WTC11 (cell line): ENCODE results near the gene UBASH3B. TPM values are rescaled to one million over a fixed set of nuclear protein-coding genes. Genes with fewer than 3 reads are reported as not detected.

Experiments used
- ATAC-seq: fragments of 200-7000 bp; cut with Tn5 transposase; 2 replicates; pipeline ENCODE4 v1.10.0; 2021; ENCODE audit warnings: mild to moderate bottlenecking, moderate library complexity
- CTCF ChIA-PET: fragments of 300-600 bp; sonication (Branson Sonifier 250); formaldehyde crosslinking; loops from one replicate; lab custom pipeline; 2021; ENCODE audit warnings: antibody characterized with exemption; lab: Charles Lee
- POLR2A ChIA-PET: fragments of 350-600 bp; sonication (Branson Sonifier 250); formaldehyde crosslinking; loops from one replicate; lab custom pipeline; 2021; ENCODE audit warnings: antibody characterized with exemption; lab: Charles Lee
- DNase-seq: peaks from one replicate; pipeline ENCODE4 v3.0.0; 2021; ENCODE audit warnings: low spot score
- H3K27ac Mint-ChIP-seq: 2 replicates; pipeline ENCODE4 v1.8.0; 2021; ENCODE audit warnings: mixed read lengths
- H3K27me3 Mint-ChIP-seq: 2 replicates; pipeline ENCODE4 v1.8.0; 2021; ENCODE audit warnings: low read depth, mild to moderate bottlenecking, moderate library complexity, mixed read lengths
- H3K36me3 Mint-ChIP-seq: 2 replicates; pipeline ENCODE4 v1.8.0; 2021; ENCODE audit warnings: mixed read lengths
- H3K4me1 Mint-ChIP-seq: 2 replicates; pipeline ENCODE4 v1.8.0; 2022; ENCODE audit warnings: mixed read lengths
- H3K4me3 Mint-ChIP-seq: 2 replicates; pipeline ENCODE4 v1.8.0; 2021; ENCODE audit warnings: mild to moderate bottlenecking, moderate library complexity, mixed read lengths
- H3K9me3 Mint-ChIP-seq: 2 replicates; pipeline ENCODE4 v1.8.0; 2021; ENCODE audit warnings: mixed read lengths
- ARID4B ChIP-seq: sonication (generic); formaldehyde crosslinking; IDR thresholded peaks from 2 replicates; pipeline ENCODE4 v1.8.0; 2023; ENCODE audit warnings: missing genetic modification reagents, mild to moderate bottlenecking, borderline replicate concordance
- ATF6 ChIP-seq: sonication (generic); formaldehyde crosslinking; IDR thresholded peaks from 2 replicates; pipeline ENCODE4 v1.8.1; 2023; ENCODE audit warnings: mild to moderate bottlenecking, missing genetic modification reagents
- CREB1 ChIP-seq: sonication (generic); formaldehyde crosslinking; IDR thresholded peaks from 2 replicates; pipeline ENCODE4 v1.8.0; 2023; ENCODE audit warnings: mild to moderate bottlenecking, missing genetic modification reagents
- CREM ChIP-seq: sonication (generic); formaldehyde crosslinking; IDR thresholded peaks from 2 replicates; pipeline ENCODE4 v1.8.1; 2022; ENCODE audit warnings: mild to moderate bottlenecking, missing genetic modification reagents, moderate library complexity
- E2F4 ChIP-seq: sonication (generic); formaldehyde crosslinking; IDR thresholded peaks from 2 replicates; pipeline ENCODE4 v1.8.1; 2022; ENCODE audit warnings: low read depth, mild to moderate bottlenecking, moderate library complexity, missing genetic modification reagents, borderline replicate concordance
- E2F5 ChIP-seq: sonication (generic); formaldehyde crosslinking; IDR thresholded peaks from 2 replicates; pipeline ENCODE4 v1.8.1; 2022; ENCODE audit warnings: mild to moderate bottlenecking, moderate library complexity, missing genetic modification reagents
- ERG ChIP-seq: fragments of 250-450 bp; sonication (Bioruptor Pico); IDR thresholded peaks from 2 replicates; pipeline ENCODE4 v1.8.0; 2021; ENCODE audit warnings: mild to moderate bottlenecking
- ETV6 ChIP-seq: sonication (generic); formaldehyde crosslinking; IDR thresholded peaks from 2 replicates; pipeline ENCODE4 v1.8.1; 2022; ENCODE audit warnings: mild to moderate bottlenecking, missing genetic modification reagents
- FOXJ3 ChIP-seq: sonication (generic); formaldehyde crosslinking; IDR thresholded peaks from 2 replicates; pipeline ENCODE4 v1.9.0; 2021; ENCODE audit warnings: missing genetic modification reagents, mild to moderate bottlenecking, borderline replicate concordance
- GABPB1 ChIP-seq: sonication (generic); formaldehyde crosslinking; IDR thresholded peaks from 2 replicates; pipeline ENCODE4 v1.8.1; 2023; ENCODE audit warnings: mild to moderate bottlenecking, missing genetic modification reagents
- GTF2I ChIP-seq: fragments of 250-450 bp; sonication (Bioruptor Pico); conservative IDR thresholded peaks from 2 replicates; pipeline ENCODE4 v1.4.0; 2021; ENCODE audit warnings: mild to moderate bottlenecking
- HMGXB4 ChIP-seq: sonication (generic); formaldehyde crosslinking; IDR thresholded peaks from 2 replicates; pipeline ENCODE4 v1.8.1; 2023; ENCODE audit warnings: mild to moderate bottlenecking, moderate library complexity, missing genetic modification reagents
- MAX ChIP-seq: sonication (generic); formaldehyde crosslinking; IDR thresholded peaks from 2 replicates; pipeline ENCODE4 v1.8.0; 2022; ENCODE audit warnings: mild to moderate bottlenecking, missing genetic modification reagents
- MYBL2 ChIP-seq: sonication (generic); formaldehyde crosslinking; IDR thresholded peaks from 2 replicates; pipeline ENCODE4 v1.8.1; 2023; ENCODE audit warnings: mild to moderate bottlenecking, moderate library complexity, missing genetic modification reagents
- OVOL2 ChIP-seq: fragments of 250-450 bp; sonication (Bioruptor Pico); IDR thresholded peaks from 2 replicates; pipeline ENCODE4 v1.9.0; 2021; ENCODE audit warnings: mild to moderate bottlenecking, borderline replicate concordance
- RORB ChIP-seq: fragments of 250-450 bp; sonication (Bioruptor Pico); IDR thresholded peaks from 2 replicates; pipeline ENCODE4 v1.9.0; 2021; ENCODE audit warnings: mild to moderate bottlenecking
- TCF7 ChIP-seq: sonication (generic); formaldehyde crosslinking; IDR thresholded peaks from 2 replicates; pipeline ENCODE4 v1.8.0; 2022; ENCODE audit warnings: mild to moderate bottlenecking, low read depth, missing genetic modification reagents, moderate library complexity
- ZMAT4 ChIP-seq: fragments of 250-450 bp; sonication (Bioruptor Pico); IDR thresholded peaks from 2 replicates; pipeline ENCODE4 v1.9.0; 2021; ENCODE audit warnings: mild to moderate bottlenecking
- ZNF121 ChIP-seq: sonication (generic); formaldehyde crosslinking; IDR thresholded peaks from 2 replicates; pipeline ENCODE4 v1.8.0; 2023; ENCODE audit warnings: missing genetic modification reagents
- ZNF138 ChIP-seq: sonication (generic); formaldehyde crosslinking; conservative IDR thresholded peaks from 2 replicates; pipeline ENCODE4 v1.8.1; 2022; ENCODE audit warnings: mild to moderate bottlenecking, moderate library complexity, missing genetic modification reagents
- ZNF263 ChIP-seq: sonication (generic); formaldehyde crosslinking; IDR thresholded peaks from 2 replicates; pipeline ENCODE4 v1.8.1; 2022; ENCODE audit warnings: low read depth, mild to moderate bottlenecking, moderate library complexity, missing genetic modification reagents
- total RNA-seq: library from RNA; stranded (reverse); gene quantifications from 3 replicates; pipeline ENCODE4 v1.2.3, GENCODE V29; 2021

Gene UBASH3B
- total RNA-seq, 1 experiment from 2014 or later: 21.1 TPM

GRCh38 chr11:122664188-122664587 is 8.7 kb downstream of the UBASH3B start:
- Mint-ChIP-seq H3K27ac (no peak overlapping the region), H3K27me3 (no peaks in the 10 kb centered on the region), H3K4me1 (peaks cover 15% of the 10 kb centered on the region), H3K36me3 (peaks cover 10% of the 10 kb centered on the region), H3K9me3 (peaks cover 10% of the 10 kb centered on the region), H3K4me3 (no peak overlapping the region)
- POLR2A ChIA-PET: no interaction called here
- ATAC-seq (no peak), DNase-seq (no peak)
- CTCF ChIA-PET: interaction anchor here (1.0 to 2.7 kb wide), 8 partner anchors 8 to 190 kb away, joined by 3 to 18 read pairs (median 4); partner anchors contain the start of gene UBASH3B
- TF ChIP-seq ZNF263 (no peak), RORB (no peak), MAX (CRISPR knock-in tag) (no peak)

GRCh38 chr11:122665861-122666260 is 10.3 kb downstream of the UBASH3B start:
- DNase-seq (no peak), ATAC-seq (no peak)
- POLR2A ChIA-PET: interaction anchor here (0.6 kb wide), 1 partner anchor 8 kb away, joined by 3 read pairs; no protein-coding TSS in a partner anchor
- H3K36me3 Mint-ChIP-seq: peaks cover 14% of the 10 kb centered on the region
- CTCF ChIA-PET: interaction anchor here (1.5 to 1.6 kb wide), 2 partner anchors 10 to 89 kb away, joined by 3 to 7 read pairs; no protein-coding TSS in a partner anchor
- H3K27me3 Mint-ChIP-seq: no peaks in the 10 kb centered on the region
- no peak overlapping the region for H3K27ac Mint-ChIP-seq
- no peak overlapping the region for H3K4me3 Mint-ChIP-seq
- H3K9me3 Mint-ChIP-seq: peaks cover 16% of the 10 kb centered on the region
- no peak for TF ChIP-seq TCF7 (CRISPR knock-in tag)
- TF ChIP-seq ERG (CRISPR knock-in tag): no peak
- no peak for TF ChIP-seq HMGXB4 (CRISPR knock-in tag)
- TF ChIP-seq FOXJ3: no peak
- no peak for TF ChIP-seq CREM (CRISPR knock-in tag)
- no peak for TF ChIP-seq CREB1
- no peak for TF ChIP-seq E2F5 (CRISPR knock-in tag)
- TF ChIP-seq ATF6 (CRISPR knock-in tag): no peak
- no peak for TF ChIP-seq ZNF138 (CRISPR knock-in tag)
- TF ChIP-seq ZNF121 (CRISPR knock-in tag): no peak
- TF ChIP-seq OVOL2 (CRISPR knock-in tag): no peak
- no peak for TF ChIP-seq ETV6 (CRISPR knock-in tag)
- no peak for TF ChIP-seq MYBL2 (CRISPR knock-in tag)
- no peak for TF ChIP-seq E2F4 (CRISPR knock-in tag)
- no peak for TF ChIP-seq ZMAT4 (CRISPR knock-in tag)
- TF ChIP-seq ARID4B: no peak
- no peak for TF ChIP-seq GTF2I
- TF ChIP-seq GABPB1 (CRISPR knock-in tag): no peak
- H3K4me1 Mint-ChIP-seq: peaks cover 9% of the 10 kb centered on the region
